Measurements from ENCODE around the gene NEDD4L.

GRCh38 chr18:58272209-58272608, 228.2 kb downstream of the NEDD4L start:
- no peak for TF ChIP-seq CTCF (IDR thresholded peaks at IDR 0.05)
- TF ChIP-seq POLR2A (IDR thresholded peaks at IDR 0.05) = no peak

All from testis (tissue), 2 donors.